Measurements from ENCODE around the gene COL4A3.

COL4A3 gene

DNA sequence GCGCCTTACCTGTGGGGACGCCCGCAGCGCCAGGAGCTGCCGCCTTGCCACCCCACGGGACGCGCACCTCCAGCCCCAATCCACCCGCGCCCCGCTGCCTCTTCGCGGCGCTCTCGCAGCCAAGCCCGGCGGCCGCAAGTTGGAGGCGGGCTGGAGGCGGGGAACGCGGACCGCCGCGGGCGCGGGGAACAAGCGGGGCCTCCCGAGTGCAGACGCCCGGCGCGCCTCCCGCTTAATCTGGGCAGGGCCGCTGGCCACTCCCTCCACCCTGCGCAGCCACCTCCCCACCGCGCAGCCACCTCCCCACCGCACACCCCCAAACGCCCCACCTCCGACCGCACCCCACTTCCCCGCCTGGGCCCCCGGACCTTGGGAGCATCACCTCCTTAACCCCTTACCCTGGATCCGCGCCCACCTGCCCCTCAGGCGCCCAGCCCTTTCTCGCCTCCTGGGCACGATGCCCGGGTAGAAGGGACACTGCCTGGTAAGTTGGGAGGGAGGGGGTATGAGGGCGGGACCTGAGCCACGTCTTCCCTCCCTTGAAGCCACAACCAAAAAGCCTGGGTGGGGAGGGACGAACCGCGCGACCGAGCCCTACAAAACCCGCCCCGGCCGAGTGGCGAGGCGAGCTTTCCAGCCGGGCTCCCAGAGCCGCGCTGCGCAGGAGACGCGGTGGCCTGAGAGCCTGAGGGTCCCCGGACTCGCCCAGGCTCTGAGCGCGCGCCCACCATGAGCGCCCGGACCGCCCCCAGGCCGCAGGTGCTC, at the start of gene COL4A3, which contains the start of gene COL4A4:
TSS of gene COL4A3 (plus strand) at position 627 of the 765 bp plus-strand sequence. CDS start at position 730, 103 bp downstream.
TSS of gene COL4A4 (minus strand) at position 208 of the 765 bp plus-strand sequence. CDS start 16,722 bp downstream, outside the sequence.
- DNase-seq = no peak

DNA sequence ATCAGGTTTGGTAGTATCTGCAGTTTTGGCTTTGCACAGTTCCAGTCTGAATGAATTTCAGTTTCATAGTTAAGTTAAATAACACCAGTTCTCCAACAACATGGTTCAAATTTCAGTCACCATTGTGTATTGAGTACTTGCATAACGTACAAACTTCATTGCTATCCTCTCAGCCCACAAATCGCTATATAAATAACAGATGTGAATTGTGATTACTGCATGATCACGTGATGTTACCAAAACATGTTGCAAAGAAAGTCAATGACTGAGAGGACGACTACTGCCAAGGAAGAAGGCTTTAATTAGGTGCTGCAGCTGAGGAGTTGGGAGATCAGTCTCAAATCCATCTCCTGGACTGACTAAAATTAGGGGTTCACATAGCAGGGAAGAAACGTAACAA, 48.7 kb upstream of the COL4A3 start:
- no peak for DNase-seq

DNA sequence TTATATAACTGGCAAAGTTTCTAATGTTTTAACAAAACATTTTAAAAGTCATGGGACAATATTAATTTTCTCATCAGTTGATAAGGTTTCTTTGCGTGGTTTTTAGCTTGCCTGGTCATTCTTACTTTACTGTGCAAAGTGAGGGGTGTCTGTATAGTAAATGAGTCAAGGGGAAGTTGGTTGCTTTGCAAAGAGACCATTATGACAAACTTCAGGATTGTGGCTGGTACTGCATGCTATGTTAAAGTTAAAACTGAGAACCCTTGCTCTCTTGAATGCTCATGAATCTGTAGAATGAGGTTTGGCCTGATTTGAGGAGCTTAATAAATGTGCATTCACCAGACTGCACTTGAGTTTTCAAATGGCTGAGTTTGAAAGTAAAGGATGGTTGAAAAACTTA, 47.4 kb upstream of the COL4A3 start:
- DNase-seq = no peak

DNA sequence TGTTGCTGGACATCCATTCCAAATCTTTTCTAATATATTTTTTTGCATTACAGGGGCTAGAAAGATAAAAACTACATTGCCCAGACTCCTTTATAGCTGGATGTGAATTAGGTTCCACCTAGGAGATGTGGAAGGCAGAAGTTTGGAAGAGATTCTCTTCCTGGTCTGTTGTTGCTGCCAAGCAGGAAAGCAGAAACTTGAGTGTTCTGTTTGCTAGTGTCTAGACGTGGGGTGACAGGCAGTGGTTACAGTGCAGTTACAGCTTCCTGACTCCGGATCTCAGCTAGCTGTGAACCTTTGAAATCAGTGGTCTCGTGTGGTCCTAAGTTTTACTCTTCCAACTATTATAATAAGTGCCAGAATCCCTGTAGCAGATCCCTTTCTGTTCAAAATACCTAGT, 46.6 kb upstream of the COL4A3 start:
- DNase-seq = no peak

- DNase-seq = no peak
Observed at GRCh38 chr2:227118353-227118752, 46.1 kb upstream of the COL4A3 start.

DNA sequence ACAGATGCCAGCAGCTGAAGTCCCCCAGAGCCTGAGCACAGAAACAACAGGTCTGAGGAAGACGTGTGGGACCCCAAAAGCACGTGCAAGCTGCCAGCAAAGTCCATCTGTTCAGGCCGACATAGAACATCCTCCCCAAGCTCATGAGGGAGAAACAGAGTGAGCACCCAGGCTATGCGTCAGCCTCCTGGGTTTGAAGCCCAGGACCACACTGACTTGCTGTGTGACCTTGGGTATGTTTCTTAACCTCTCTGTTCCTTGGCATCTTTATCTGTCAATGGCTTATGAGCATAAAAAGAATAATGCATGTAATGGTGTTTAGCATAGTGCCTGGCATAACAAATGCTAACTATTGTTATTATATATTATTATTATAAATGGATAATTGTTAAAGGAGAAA, 40.7 kb upstream of the COL4A3 start:
- no peak for DNase-seq

- no peak for DNase-seq
Observed at GRCh38 chr2:227124811-227125210, 39.6 kb upstream of the COL4A3 start.

- DNase-seq = no peak
Observed at GRCh38 chr2:227125506-227125905, 38.9 kb upstream of the COL4A3 start.

- no peak for DNase-seq
Observed at GRCh38 chr2:227127201-227127600, 37.2 kb upstream of the COL4A3 start.

- no peak for DNase-seq
Observed at GRCh38 chr2:227130636-227131035, 33.8 kb upstream of the COL4A3 start.

DNA sequence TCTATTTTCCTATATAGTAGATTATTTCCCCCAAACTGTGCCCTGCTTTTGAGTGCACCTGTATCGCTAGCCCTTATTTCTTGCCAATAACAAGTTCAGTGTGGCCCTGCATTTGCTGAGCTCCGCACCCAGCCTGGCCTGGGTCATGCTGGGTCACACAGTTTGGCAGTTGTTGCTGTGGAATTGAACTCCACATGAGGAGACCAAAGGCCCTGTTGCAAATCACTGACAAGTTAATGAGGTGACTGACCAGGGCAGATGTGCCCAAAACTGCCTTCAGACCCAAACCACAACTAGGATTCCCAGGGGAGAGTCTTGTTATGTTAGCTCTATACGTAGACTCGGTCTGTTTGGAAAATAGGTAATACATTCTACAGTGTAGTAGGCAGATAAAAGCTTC, 31.4 kb upstream of the COL4A3 start:
- DNase-seq = no peak

DNA sequence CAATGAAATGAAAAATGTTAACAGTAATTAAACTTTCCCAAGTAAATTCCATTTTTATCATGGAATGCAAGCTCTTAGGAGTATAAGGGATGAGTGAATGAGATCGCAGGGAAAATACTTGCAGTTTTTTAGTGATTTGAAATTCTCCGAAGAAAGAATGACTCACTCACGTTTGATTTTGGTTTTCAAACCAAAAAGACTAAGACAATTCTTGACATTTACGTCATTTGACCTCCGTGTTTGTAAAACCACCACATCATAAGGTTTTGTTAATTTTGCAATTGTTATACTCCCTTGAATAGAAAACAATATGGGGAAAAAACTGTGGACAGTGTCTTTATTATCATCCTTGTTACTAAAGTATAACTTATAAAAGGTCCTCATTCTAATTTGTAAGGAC, 29.8 kb upstream of the COL4A3 start:
- DNase-seq = no peak

- DNase-seq = no peak
Observed at GRCh38 chr2:227141301-227141700, 23.1 kb upstream of the COL4A3 start.

GRCh38 chr2:227143895-227144294, 20.5 kb upstream of the COL4A3 start:
- no peak for DNase-seq

GRCh38 chr2:227146456-227146855, 18.0 kb upstream of the COL4A3 start:
- DNase-seq = no peak

GRCh38 chr2:227147023-227147422, 17.4 kb upstream of the COL4A3 start:
- DNase-seq = no peak

DNA sequence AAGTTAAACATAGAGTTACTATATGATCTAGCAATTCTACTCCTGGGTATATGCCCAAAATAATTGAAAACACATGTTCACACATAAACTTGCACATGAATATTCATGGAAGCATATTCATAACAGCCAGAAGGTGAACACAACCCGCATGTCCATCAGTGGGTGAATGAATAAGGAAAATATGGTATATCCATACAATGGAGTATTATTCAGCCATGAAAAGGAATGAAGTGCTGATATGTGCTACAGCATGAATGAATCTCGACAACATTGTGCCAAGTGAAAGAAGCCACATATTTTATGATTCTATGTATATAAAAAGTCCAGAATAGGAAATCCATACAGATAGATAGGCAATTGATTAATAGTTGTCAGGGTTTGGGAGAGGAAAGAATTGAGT, 16.3 kb upstream of the COL4A3 start:
- no peak for DNase-seq

- DNase-seq = no peak
Observed at GRCh38 chr2:227150222-227150936, 14.0 kb upstream of the COL4A3 start.

GRCh38 chr2:227152093-227152766, 12.2 kb upstream of the COL4A3 start:
- DNase-seq = no peak

DNA sequence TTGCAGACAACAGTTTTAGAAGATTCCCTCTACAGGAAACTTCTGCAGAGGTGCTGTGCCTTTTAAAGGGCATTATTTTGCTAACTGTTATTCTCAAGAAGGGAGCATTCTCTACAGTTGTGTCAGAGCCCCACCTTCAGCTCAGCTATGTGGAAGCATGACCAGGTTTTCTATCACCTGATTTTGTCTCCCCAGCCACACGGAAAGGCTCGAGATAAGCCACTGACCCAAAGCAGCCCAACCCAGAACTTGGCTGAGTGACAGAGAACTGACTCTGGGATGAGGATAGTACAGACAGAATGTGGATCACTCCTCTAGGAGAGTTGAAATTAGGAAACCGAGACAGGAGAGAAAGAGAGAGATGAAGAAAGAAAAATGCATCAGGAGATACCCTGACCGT, 11.1 kb upstream of the COL4A3 start:
- DNase-seq = no peak

- no peak for DNase-seq
Observed at GRCh38 chr2:227153758-227154486, 10.5 kb upstream of the COL4A3 start.

DNA sequence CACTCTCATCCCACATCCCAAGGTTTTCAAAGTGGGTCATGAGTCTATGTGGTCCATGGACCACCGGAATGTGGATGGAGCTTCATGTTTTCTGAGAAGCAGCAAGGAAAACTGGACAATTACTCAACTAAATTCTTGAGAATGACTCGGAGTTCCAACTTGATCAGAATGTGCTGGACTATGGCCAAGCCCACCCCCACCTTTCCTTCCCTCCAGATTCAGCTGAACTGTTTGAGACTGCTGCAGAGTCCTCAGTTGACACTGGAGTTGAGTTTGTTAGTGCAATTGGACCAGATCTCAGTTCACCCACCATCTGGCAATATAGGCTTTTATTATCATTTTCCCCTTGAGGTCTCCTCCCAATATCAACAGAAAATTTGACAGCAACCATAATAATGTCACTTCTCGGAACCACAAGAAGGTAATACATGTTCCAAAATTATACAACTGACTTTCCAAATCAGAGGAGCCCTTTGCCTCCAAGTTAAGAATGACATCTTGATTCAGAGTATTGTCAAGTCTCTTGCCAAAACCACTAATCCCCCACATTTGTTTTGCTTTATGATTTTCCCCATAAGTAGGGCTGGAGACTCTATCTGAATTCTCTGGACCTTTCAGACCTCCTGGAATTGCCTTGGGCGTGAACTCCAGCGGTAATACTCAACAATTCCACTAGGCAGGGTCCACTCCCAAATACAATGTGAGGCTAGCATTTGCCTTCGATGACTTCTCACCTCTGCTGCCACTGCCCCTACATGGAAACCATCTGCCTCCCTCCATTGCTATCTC, 9.2 kb upstream of the COL4A3 start:
- DNase-seq = no peak
